ENCODE data around the gene STRIP2. TPM values are rescaled to one million over a fixed set of nuclear protein-coding genes. Genes with fewer than 3 reads are reported as not detected.
A peak's percentile ranks its signal among the peaks of the same experiment; 100 is the strongest.
"Not testable (repeated sequence)": the region's sequence is repeated elsewhere in the genome, so short reads cannot be mapped to it uniquely, and the experiment has no call there.

The STRIP2 gene
- 1 to 10 TPM; 4.6 to 6.2 (median 6.0) TPM for polyA plus RNA-seq (ENCODE audit: insufficient read depth in 1 of 5, insufficient read length in 5 of 5, low replicate concordance in 1 of 5)
- long read RNA-seq, donor 1 = 0 reads
- long read RNA-seq, donor 2 = 0 reads
- long read RNA-seq, donor 3 = 0 reads
- long read RNA-seq, donor 4, full-length matches to known transcripts = 2 of 2 reads
- long read RNA-seq, donor 4, partial matches to known transcripts = 0 of 2 reads
- long read RNA-seq, donor 4, other reads (novel, unspliced or antisense) = 0 of 2 reads
- long read RNA-seq, donor 5 = 0 reads
- long read RNA-seq, donor 6 = 0 reads
- long read RNA-seq, donor 7 = 0 reads
- long read RNA-seq, donor 8 = 0 reads

GRCh38 chr7:129433847-129434674, at the start of gene STRIP2:
STRIP2 (plus strand) TSS chr7:129434432; CDS start chr7:129434473, 41 bp downstream.
- peak; percentile 83 to 88 for DNase-seq

- DNase-seq = no peak
These were observed 49.1 kb upstream of the STRIP2 start for GRCh38 chr7:129385116-129385515.

- DNase-seq = no peak
These were observed 48.6 kb upstream of the STRIP2 start for GRCh38 chr7:129385598-129385997.

GRCh38 chr7:129386506-129386905, 47.7 kb upstream of the STRIP2 start:
- DNase-seq = no peak

GRCh38 chr7:129387537-129387936, 46.7 kb upstream of the STRIP2 start:
- no peak for DNase-seq

- DNase-seq = no peak
These were observed 45.7 kb upstream of the STRIP2 start for GRCh38 chr7:129388333-129389098.

- DNase-seq = no peak
These were observed 44.4 kb upstream of the STRIP2 start for GRCh38 chr7:129389829-129390228.

- no peak for DNase-seq
These were observed 43.9 kb upstream of the STRIP2 start for GRCh38 chr7:129390314-129390713.

- DNase-seq = no peak
These were observed 42.6 kb upstream of the STRIP2 start for GRCh38 chr7:129391546-129392171.

- DNase-seq = no peak
These were observed 41.0 kb upstream of the STRIP2 start for GRCh38 chr7:129393255-129393654.

GRCh38 chr7:129394101-129394500, 40.1 kb upstream of the STRIP2 start:
- DNase-seq = no peak

- no peak for DNase-seq
These were observed 39.0 kb upstream of the STRIP2 start for GRCh38 chr7:129394982-129395914.

- DNase-seq = no peak
These were observed 32.8 kb upstream of the STRIP2 start for GRCh38 chr7:129401228-129401966.

GRCh38 chr7:129401967-129402860, 32.0 kb upstream of the STRIP2 start:
- DNase-seq = no peak

- DNase-seq = no peak
These were observed 28.7 kb upstream of the STRIP2 start for GRCh38 chr7:129405527-129405926.

GRCh38 chr7:129410238-129410637, 24.0 kb upstream of the STRIP2 start:
- DNase-seq = not testable (repeated sequence)

- no peak for DNase-seq
These were observed 21.7 kb upstream of the STRIP2 start for GRCh38 chr7:129412501-129412900.

- DNase-seq = no peak
These were observed 17.2 kb upstream of the STRIP2 start for GRCh38 chr7:129417073-129417472.
